Measurements from ENCODE around the gene GMPR.

The GMPR gene

DNA sequence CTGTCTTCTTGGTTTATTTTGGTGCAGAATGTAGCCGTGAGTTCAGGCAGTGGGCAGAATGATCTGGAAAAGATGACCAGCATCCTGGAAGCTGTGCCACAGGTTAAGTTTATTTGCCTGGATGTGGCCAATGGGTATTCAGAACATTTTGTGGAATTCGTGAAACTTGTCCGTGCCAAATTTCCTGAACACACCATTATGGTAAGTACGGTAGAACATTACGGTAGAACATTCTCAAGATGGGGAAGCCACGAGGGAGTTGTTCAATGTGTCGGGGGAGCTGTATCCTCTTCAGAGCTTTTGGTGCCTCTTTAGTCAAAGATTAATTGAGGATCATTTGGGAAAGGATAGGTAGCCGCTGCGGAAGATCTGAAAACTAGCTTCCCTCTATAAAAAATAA, 16.1 kb downstream of the GMPR start:
- ATAC-seq: no peak
- TF ChIP-seq GLIS3 (CRISPR knock-in tag; IDR thresholded peaks at IDR 0.05) (no peak), CREB5 (CRISPR knock-in tag; IDR thresholded peaks at IDR 0.05; ENCODE audit: low read depth) (no peak), CSRNP3 (CRISPR knock-in tag; IDR thresholded peaks at IDR 0.05) (no peak), OSR1 (CRISPR knock-in tag; IDR thresholded peaks at IDR 0.05) (no peak)
- TF ChIP-seq, protein P1, sequence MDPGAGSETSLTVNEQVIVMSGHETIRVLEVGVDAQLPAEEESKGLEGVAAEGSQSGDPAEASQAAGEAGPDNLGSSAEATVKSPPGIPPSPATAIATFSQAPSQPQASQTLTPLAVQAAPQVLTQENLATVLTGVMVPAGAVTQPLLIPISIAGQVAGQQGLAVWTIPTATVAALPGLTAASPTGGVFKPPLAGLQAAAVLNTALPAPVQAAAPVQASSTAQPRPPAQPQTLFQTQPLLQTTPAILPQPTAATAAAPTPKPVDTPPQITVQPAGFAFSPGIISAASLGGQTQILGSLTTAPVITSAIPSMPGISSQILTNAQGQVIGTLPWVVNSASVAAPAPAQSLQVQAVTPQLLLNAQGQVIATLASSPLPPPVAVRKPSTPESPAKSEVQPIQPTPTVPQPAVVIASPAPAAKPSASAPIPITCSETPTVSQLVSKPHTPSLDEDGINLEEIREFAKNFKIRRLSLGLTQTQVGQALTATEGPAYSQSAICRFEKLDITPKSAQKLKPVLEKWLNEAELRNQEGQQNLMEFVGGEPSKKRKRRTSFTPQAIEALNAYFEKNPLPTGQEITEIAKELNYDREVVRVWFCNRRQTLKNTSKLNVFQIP (CRISPR knock-in tag; IDR thresholded peaks at IDR 0.05; ENCODE audit: borderline replicate concordance, low read depth): no peak

DNA sequence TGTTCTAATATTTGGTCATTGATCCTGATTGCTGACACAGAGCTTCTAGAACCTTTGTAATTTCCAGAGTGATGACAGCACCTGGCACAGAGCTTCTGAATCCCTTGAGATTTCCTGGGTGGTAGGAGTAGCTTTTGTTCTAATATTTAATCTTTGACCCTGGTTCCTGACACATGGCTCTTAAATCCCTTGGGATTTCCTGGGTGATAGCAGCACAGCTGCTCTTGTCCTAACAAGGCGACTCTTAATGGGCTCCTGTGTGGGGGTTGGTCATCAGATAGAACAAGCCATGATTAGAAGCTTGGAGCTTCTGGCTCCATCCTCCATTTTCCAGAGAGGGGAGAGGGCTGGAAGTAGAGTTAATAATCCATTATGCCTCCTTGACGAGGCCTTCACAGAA, 18.4 kb downstream of the GMPR start:
- no peak for ATAC-seq
- TF ChIP-seq CSRNP3 (CRISPR knock-in tag; IDR thresholded peaks at IDR 0.05): no peak
- TF ChIP-seq ESRRG (CRISPR knock-in tag; IDR thresholded peaks at IDR 0.05): no peak
- no peak for TF ChIP-seq TSHZ2 (CRISPR knock-in tag; IDR thresholded peaks at IDR 0.05)
- TF ChIP-seq ARNTL (CRISPR knock-in tag; IDR thresholded peaks at IDR 0.05; ENCODE audit: borderline replicate concordance, low read depth): no peak
- no peak for TF ChIP-seq TOX (CRISPR knock-in tag; IDR thresholded peaks at IDR 0.05; ENCODE audit: borderline replicate concordance)
- no peak for TF ChIP-seq ZFP30 (CRISPR knock-in tag; IDR thresholded peaks at IDR 0.05)
- no peak for TF ChIP-seq ZNF565 (CRISPR knock-in tag; conservative IDR thresholded peaks at IDR 0.05; ENCODE audit: low read depth)
- TF ChIP-seq GLIS3 (CRISPR knock-in tag; IDR thresholded peaks at IDR 0.05): no peak
- TF ChIP-seq ZC3H10 (CRISPR knock-in tag; IDR thresholded peaks at IDR 0.05): no peak
- no peak for TF ChIP-seq CREB5 (CRISPR knock-in tag; IDR thresholded peaks at IDR 0.05; ENCODE audit: low read depth)
- TF ChIP-seq RARB (CRISPR knock-in tag; IDR thresholded peaks at IDR 0.05): no peak
- no peak for TF ChIP-seq TCF4 (CRISPR knock-in tag; IDR thresholded peaks at IDR 0.05; ENCODE audit: borderline replicate concordance)
- no peak for TF ChIP-seq PPARA (CRISPR knock-in tag; IDR thresholded peaks at IDR 0.05; ENCODE audit: borderline replicate concordance)
- no peak for TF ChIP-seq ZNF8 (CRISPR knock-in tag; IDR thresholded peaks at IDR 0.05)

DNA sequence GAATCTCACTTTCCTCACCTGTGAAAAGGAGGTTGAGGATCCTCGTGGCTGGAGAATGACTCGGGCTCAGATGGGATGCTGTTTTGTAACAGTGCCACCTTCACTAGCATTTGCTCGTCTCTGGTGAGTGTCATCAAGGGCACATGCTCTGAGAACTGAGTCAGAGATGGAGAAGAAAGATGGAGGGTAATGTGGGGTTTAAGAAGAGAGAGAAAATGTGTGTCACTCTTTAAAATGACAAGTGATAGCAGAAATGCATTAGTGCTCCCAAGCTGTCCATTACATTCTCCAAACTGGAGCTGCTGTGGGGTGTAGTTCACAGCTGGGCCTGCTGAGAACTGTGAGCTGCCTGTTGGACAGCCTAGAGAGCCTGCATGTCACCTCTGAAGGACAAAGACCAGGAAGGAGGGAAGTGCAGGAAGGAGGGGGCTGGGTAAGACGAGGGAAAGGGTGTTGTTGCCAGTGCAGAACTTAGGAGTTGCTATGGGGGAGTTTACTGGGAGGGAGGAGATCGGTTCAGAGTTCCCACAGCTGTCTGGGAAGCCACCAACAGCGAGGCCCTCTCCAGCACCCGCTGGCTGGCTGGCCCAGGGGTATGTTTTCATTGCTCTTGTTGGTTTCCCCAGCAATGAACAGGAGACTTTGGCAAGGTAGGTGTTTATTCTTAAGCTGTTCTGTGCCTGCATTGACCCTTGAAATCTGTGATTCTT, 19.8 kb downstream of the GMPR start:
- ATAC-seq: no peak
- no peak for TF ChIP-seq GLIS3 (CRISPR knock-in tag; IDR thresholded peaks at IDR 0.05)
- no peak for TF ChIP-seq CSDC2 (CRISPR knock-in tag; IDR thresholded peaks at IDR 0.05)
- TF ChIP-seq OSR1 (CRISPR knock-in tag; IDR thresholded peaks at IDR 0.05): no peak

- ATAC-seq: no peak
- TF ChIP-seq ZNF8 (CRISPR knock-in tag; IDR thresholded peaks at IDR 0.05): no peak
- no peak for TF ChIP-seq ZFP3 (CRISPR knock-in tag; IDR thresholded peaks at IDR 0.05)
- TF ChIP-seq SNAI2 (CRISPR knock-in tag; IDR thresholded peaks at IDR 0.05): no peak
- TF ChIP-seq ISL1 (CRISPR knock-in tag; IDR thresholded peaks at IDR 0.05): no peak
- no peak for TF ChIP-seq ARNTL (CRISPR knock-in tag; IDR thresholded peaks at IDR 0.05; ENCODE audit: borderline replicate concordance, low read depth)
- TF ChIP-seq ESRRG (CRISPR knock-in tag; IDR thresholded peaks at IDR 0.05): no peak
- TF ChIP-seq CREB5 (CRISPR knock-in tag; IDR thresholded peaks at IDR 0.05; ENCODE audit: low read depth): no peak
- no peak for TF ChIP-seq TCF4 (CRISPR knock-in tag; IDR thresholded peaks at IDR 0.05; ENCODE audit: borderline replicate concordance)
- TF ChIP-seq TSHZ2 (CRISPR knock-in tag; IDR thresholded peaks at IDR 0.05): no peak
- no peak for TF ChIP-seq ZC3H10 (CRISPR knock-in tag; IDR thresholded peaks at IDR 0.05)
Measured at GRCh38 chr6:16258709-16259075, 20.3 kb downstream of the GMPR start.
